CD4-positive, alpha-beta T cell treated with Interferon gamma for 1 hour (primary cell): ENCODE measurements around the gene CTNNB1.
"Not testable (repeated sequence)": the region's sequence is repeated elsewhere in the genome, so short reads cannot be mapped to it uniquely, and the experiment has no call there.

Source experiments
- DNase-seq: peaks from one replicate; pipeline ENCODE4 v3.0.0-alpha.2; 2020

CTNNB1 gene

DNA sequence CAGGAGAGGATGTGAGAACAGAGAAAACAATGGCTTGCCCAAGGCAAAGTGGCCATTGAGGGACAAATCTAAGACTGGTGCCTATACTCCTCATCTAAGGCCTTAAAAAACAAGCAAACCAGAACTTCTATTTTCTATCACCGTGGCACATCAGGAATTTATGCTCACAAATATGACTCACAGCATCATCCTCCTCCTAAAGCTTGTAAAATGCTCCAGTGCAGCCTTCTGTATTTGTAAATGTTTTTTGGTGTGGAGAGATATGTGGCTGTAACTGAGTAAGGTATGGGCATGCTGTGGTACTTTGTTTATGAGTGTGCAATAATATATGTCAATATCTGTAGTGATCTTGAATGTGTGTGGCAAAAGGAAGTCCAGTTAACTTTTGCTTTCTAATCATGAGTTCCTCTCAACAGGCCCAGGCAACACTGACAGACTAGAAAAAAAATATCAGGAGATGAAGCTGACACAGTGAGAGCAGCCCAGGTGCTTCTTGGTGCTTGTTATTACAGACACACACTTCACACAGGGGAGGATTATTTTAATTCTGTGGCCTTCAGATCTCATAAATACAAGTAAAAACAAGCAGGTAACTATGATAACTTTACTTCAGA lies 60.3 kb downstream of the CTNNB1 start:
- DNase-seq = no peak

DNA sequence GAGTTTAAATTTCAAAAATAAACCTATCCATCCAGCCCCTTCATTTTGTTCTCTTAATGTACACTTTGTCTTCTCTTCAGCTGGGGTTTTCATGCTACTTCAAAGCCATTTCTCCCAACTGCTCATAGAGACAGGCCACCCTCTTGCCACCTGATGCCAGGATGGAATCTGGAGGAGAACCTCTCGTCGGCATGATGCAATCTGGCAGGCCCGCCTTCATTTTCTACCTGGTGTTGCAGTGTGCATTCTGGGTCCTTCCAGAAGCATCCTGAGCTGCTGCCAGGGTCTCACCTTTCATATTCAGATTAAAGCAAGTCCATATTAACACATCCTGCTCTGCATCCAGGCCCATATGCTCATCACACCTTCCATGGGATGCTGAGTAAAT lies 60.8 kb downstream of the CTNNB1 start:
- DNase-seq = no peak

DNA sequence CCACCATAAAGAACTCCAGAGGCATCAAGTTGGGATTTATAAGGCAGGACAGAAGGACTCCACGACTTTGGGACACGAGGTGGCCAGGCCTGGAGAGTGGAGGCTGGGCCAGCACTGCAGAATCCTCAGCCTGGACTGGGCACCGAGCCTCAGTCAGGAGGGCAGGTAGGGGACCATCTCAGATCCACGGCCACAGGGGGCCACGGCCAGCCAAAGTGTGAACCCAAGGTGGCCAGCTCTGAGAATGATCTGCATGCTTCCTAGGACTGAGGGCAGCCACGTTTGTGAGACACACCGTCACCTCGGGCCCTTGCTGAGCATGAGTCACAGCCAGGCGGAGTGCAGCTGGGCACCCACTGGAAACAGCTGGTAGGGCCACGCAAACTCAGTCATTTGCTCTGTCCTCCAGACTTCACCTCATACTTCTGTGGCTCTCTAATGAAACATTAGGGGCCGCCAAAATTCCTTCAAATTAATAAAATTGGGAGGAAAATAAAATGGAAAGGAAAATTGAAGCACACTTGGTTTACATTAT lies 65.8 kb downstream of the CTNNB1 start:
- DNase-seq = no peak

DNA sequence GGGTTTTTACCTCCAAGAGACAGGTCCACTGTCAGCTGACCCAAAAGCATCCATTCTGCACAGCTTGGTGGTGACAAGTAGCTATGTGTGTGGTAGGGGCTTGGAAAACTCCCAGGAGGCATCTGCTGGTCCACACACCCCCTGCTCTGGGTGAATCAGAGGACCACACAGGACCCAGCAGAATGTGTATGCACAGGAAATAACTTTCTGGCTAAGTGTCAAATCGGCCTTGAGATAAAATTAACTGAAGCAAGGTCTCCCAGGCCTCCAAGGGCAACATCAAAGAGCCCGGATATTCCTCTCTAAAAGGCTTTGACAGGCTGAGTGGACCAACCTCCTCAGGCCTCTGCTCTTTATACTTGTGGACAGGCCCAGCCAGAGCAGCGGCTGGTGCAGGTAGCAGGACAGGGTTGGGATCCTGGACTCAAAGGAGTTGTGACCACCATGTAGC lies 66.5 kb downstream of the CTNNB1 start:
- DNase-seq = no peak

DNA sequence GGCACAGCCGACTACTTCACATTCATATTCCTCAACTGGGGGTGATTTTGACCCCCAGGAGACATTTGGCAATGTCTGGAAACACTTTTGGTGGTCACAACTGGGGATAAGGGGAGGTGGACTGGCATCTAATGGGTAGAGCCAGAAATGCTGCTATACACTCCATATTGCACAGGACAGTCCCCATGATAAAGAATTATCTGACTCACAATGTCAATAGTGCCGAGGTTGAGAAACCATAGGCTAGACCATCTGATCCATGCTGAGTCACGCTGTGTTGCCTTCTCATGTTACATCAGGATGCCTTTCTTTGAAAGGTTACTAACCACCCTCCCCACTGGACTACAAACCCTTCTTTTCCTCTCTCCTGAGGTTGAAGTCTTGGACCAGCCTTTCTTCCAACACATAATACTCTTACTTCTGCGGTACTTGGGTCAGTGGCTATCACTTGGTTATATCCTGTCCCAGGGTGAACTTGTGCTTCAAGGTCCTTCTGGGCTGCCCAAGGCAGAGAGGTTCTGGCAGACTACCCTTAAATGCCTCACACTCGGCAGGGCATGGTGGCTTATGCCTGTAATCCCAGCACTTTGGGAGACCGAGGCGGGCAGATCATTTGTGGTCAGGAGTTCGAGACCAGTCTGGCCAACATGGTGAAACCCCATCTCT lies 68.8 kb downstream of the CTNNB1 start:
- no peak for DNase-seq

DNA sequence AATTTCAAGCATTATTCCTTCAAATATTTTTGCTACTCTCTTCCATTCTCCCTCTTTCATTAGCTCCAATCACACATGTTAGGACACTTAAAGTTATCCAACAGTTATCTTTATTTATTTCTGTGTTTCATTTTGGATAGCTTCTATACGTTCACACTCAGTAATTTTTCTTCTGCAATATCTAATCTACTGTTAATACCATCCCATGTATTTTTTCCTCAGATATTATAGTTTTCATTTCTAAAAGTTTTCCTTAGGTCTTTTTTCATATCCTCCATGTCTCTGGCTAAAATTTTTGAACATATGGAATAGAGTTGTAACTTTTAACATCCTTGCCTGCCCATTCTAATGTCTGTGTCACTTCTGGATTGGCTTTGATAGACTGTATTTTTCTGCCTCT lies 73.4 kb downstream of the CTNNB1 start:
- no peak for DNase-seq

DNA sequence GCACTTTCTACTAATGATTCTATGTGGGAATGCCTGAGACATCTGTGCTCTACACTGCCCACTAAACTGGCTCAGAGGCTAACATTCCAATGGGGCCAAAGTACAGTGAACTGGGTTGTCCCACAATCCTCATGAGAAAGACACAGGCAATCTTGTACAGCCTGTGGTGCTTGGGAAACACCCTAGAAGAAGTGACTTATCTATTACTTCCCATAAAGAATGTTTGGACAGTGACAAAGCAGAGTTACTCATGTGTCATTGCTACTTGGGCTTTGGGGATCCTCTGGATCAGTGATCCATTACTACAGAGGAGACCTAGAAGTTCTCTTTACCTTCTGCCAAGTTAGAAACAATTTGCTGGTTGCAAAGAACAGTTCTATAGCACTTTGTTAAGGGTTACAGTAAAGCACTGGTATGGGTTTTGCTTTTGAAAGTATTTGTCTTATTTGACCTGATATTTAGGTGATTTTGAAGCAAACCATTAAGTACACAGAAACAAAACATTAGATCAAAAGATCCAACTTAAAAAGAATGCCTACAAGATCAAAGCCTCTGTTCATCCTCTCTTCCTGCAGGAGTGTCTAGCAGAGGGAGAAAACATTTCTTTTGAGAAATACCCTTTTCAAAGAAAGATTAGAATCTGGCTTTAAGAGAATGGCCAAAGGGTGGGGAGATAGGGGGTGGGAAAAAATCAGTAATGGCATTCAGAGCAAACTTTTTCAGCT lies 75.8 kb downstream of the CTNNB1 start:
- no peak for DNase-seq

DNA sequence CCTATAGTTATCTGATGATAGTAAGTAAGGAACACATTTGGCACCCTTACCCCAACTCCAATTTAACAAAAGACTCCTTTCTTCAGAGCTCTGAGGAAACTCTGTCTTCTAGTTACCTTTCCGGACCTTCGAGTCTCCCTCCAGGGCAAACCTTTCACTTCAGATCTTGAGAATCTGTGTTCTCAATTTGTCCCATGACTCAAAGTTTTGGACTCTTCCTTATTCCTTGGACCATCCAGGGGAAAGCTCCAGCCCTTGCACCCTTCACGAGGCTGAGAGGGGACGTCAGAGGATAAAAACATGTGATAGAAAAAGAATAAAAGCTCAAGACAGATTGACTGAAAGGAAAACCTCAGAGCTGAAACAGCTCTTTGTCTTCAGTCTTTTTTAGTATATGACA lies 76.9 kb downstream of the CTNNB1 start:
- DNase-seq = no peak

DNA sequence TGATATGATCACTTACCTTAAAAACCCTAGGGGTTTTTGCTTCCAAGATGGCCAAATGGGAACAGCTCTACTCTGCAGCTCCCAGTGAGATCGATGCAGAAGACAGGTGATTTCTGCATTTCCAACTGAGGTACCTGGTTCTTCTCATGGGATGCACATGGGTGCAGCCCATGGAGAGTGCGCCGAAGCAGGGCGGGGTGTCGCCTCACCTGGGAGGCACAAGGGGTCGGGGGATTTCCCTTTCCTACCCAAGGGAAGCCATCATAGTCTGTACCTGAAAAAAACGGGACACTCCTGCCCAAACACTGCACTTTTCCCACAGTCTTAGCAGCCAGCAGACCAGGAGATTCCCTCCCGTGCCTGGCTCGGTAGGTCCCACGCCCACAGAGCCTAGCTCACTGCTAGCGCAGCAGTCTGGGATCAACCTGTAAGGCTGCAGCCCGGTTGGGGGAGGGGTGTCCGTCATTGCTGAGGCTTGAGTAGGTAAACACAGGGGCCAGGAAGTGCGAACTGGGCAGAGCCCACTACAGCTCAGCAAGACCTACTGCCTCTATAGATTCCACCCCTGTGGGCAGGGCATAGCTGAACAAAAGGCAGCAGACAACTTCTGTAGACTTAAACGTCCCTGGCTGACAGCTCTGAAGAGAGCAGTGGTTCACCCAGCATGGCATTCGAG lies 78.6 kb downstream of the CTNNB1 start:
- DNase-seq = no peak

DNA sequence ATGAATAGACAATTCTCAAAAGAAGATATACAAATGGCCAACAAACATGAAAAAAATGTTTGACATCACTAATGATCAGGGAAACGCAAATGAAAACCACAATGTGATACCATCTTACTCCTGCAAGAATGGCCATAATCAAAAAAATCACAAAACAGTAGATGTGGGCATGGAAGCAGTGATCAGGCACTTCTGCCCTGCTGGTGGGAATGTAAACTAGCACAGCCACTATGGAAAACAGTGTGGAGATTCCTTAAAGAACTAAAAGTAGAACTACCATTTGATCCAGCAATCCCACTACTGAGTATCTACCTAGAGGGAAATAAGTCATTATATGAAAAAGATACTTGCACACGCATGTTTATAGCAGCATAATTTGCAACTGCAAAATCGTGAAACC lies 85.6 kb downstream of the CTNNB1 start:
- DNase-seq = not testable (repeated sequence)

DNA sequence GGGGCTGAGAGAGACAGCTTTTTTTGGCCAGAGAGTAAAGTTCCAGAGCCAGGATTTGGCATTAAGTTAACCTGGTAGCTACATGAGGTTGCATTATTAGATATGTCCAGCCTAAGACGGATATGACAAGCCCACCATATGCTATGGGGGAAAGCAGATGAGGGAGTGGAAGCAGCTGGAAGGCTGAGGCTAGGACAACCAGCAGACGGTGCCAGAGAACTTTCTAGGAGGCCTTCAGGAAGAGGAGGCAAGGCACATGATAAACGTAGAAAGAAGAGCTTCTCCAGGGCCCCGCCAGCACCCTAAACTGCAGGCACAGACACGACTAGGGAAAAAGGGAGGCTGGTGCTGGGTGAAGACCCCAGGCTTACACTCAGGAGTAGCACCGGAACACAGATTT lies 87.0 kb downstream of the CTNNB1 start:
- no peak for DNase-seq

DNA sequence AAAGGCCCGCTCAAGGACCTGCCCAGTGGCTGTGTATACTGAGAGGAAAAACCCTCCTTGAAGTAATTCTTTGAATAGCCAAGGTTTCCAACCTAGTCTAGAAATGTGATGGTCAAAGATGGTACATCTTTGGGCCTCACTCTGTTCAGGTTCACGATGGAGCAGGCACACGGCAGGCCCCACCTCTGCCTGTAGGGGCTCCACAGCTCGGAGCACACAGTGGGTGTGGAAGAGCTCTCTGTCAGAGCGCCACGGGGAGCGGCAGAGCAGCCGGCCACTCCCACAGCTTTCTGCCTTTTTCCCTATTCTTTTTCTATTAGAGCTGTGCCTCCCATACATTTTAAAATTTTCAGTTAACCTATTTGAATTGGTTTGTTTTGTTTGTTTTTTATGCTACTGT lies 89.5 kb downstream of the CTNNB1 start:
- no peak for DNase-seq
